ENCODE results near the gene VPS35L. TPM values are rescaled to one million over a fixed set of nuclear protein-coding genes. Genes with fewer than 3 reads are reported as not detected.

Gene VPS35L
- total and polyA plus RNA-seq, 2 of the 13 experiments (the other 11 are each of a cell fraction or from before 2014, with no cell fraction given), result 1.4 to 1.6 TPM

- TF ChIP-seq ZBED4 (CRISPR knock-in tag; IDR thresholded peaks at IDR 0.05; ENCODE audit: borderline replicate concordance) (peak; percentile 86; the same call in 1 of the 2 replicates), HCFC1 (IDR thresholded peaks at IDR 0.05; ENCODE audit: low read depth, low read length) (peak; percentile 47; the same call in 1 of the 2 replicates), ZNF552 (CRISPR knock-in tag; IDR thresholded peaks at IDR 0.05; ENCODE audit: borderline replicate concordance) (peak; percentile 29; the same call in 1 of the 2 replicates), CSRNP1 (CRISPR knock-in tag; IDR thresholded peaks at IDR 0.05) (peak; percentile 85), ZNF281 (CRISPR knock-in tag; IDR thresholded peaks at IDR 0.05; ENCODE audit: borderline replicate concordance) (peak; percentile 86), FOXP4 (CRISPR knock-in tag; IDR thresholded peaks at IDR 0.05) (peak; percentile 30; the same call in 1 of the 2 replicates), FOXK2 (IDR thresholded peaks at IDR 0.05) (no peak), HES4 (CRISPR knock-in tag; IDR thresholded peaks at IDR 0.05; ENCODE audit: borderline replicate concordance) (0 out of 2 replicates have a peak, but pooled peaks have one; percentile 48), U2AF1 (optimal IDR thresholded peaks at IDR 0.05; ENCODE audit: low read depth, low read length) (peak; percentile 10), ZNF644 (CRISPR knock-in tag; IDR thresholded peaks at IDR 0.05; ENCODE audit: low read depth) (0 out of 2 replicates have a peak, but pooled peaks have one; percentile 28), KLF11 (CRISPR knock-in tag; IDR thresholded peaks at IDR 0.05) (no peak; the same call in 1 of the 2 replicates), ZNF547 (CRISPR knock-in tag; IDR thresholded peaks at IDR 0.05) (peak; percentile 99), ZNF761 (CRISPR knock-in tag; conservative IDR thresholded peaks at IDR 0.05) (peak; percentile 65; the same call in 1 of the 2 replicates), ZNF296 (CRISPR knock-in tag; conservative IDR thresholded peaks at IDR 0.05) (no peak), SYNCRIP (IDR thresholded peaks at IDR 0.05; ENCODE audit: insufficient read depth, low read depth, low read length) (no peak), ZNF709 (CRISPR knock-in tag; IDR thresholded peaks at IDR 0.05) (peak; percentile 74; the same call in 1 of the 2 replicates), AHR (CRISPR knock-in tag; IDR thresholded peaks at IDR 0.05) (peak; percentile 93; the same call in 1 of the 2 replicates), ZNF766 (CRISPR knock-in tag; IDR thresholded peaks at IDR 0.05; ENCODE audit: borderline replicate concordance) (0 out of 2 replicates have a peak, but pooled peaks have one; percentile 62)
Observed at GRCh38 chr16:19521471-19522396, 33.8 kb upstream of the VPS35L start, which contains the start of gene GDE1 (continued).

Measured in HepG2 (cell line).